Keratinocyte (primary cell): ENCODE data around the gene TRMT61B.

ENCODE experiments used
- EZH2 ChIP-seq: IDR thresholded peaks from one replicate; pipeline ENCODE4 v1.6.1; 2012; ENCODE audit warnings: inconsistent platforms, mild to moderate bottlenecking, low read length, moderate library complexity
- TF ChIP-seq, protein P1 (sequence below), 3 experiments: IDR thresholded peaks in 1 of 3; conservative IDR thresholded peaks in 1 of 3; optimal IDR thresholded peaks in 1 of 3; 2 replicates in 2 of 3; 3 replicates in 1 of 3; pipeline versions ENCODE3 to v1.5.1; 2011; ENCODE audit warnings: low read length in 3 of 3, mild to moderate bottlenecking in 3 of 3, moderate library complexity in 2 of 3, control low read depth in 1 of 3, inconsistent platforms in 1 of 3; ENCODE audit not compliant: insufficient read depth in 2 of 3; ENCODE audit errors: extremely low read depth in 1 of 3

GRCh38 chr2:28915939-28916338, 45.8 kb upstream of the TRMT61B start:
- TF ChIP-seq, protein P1, sequence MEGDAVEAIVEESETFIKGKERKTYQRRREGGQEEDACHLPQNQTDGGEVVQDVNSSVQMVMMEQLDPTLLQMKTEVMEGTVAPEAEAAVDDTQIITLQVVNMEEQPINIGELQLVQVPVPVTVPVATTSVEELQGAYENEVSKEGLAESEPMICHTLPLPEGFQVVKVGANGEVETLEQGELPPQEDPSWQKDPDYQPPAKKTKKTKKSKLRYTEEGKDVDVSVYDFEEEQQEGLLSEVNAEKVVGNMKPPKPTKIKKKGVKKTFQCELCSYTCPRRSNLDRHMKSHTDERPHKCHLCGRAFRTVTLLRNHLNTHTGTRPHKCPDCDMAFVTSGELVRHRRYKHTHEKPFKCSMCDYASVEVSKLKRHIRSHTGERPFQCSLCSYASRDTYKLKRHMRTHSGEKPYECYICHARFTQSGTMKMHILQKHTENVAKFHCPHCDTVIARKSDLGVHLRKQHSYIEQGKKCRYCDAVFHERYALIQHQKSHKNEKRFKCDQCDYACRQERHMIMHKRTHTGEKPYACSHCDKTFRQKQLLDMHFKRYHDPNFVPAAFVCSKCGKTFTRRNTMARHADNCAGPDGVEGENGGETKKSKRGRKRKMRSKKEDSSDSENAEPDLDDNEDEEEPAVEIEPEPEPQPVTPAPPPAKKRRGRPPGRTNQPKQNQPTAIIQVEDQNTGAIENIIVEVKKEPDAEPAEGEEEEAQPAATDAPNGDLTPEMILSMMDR (optimal IDR thresholded peaks at IDR 0.05 in 1 of 3, IDR thresholded peaks at IDR 0.05 in 1 of 3, conservative IDR thresholded peaks at IDR 0.05 in 1 of 3; ENCODE audit: extremely low read depth in 1 of 3, insufficient read depth in 2 of 3, low read length in 3 of 3) = no peak
- no peak for TF ChIP-seq EZH2
